HUES64 (cell line): ENCODE results near the gene EMILIN2.
"Not testable (repeated sequence)": the region's sequence is repeated elsewhere in the genome, so short reads cannot be mapped to it uniquely, and the experiment has no call there.

Experiments used
- H3K27ac ChIP-seq: 2 replicates; pipeline ENCODE4 v1.7.0; 2013; ENCODE audit warnings: low read depth, low read length, inconsistent platforms
- H3K27me3 ChIP-seq: 2 replicates; pipeline ENCODE4 v1.6.1; 2013; ENCODE audit warnings: mild to moderate bottlenecking, low read length; ENCODE audit not compliant: insufficient read depth
- H3K36me3 ChIP-seq: 2 replicates; pipeline ENCODE4 v1.6.1; 2013; ENCODE audit warnings: mild to moderate bottlenecking, low read length; ENCODE audit not compliant: insufficient read depth
- H3K4me1 ChIP-seq: 2 replicates; pipeline ENCODE4 v1.6.1; 2013; ENCODE audit warnings: mild to moderate bottlenecking, low read length, moderate library complexity; ENCODE audit not compliant: insufficient read depth
- H3K4me3 ChIP-seq: 2 replicates; pipeline ENCODE4 v1.5.1; 2013; ENCODE audit warnings: mild to moderate bottlenecking, low read length, moderate library complexity
- H3K9ac ChIP-seq: 2 replicates; pipeline ENCODE4 v1.6.1; 2013; ENCODE audit warnings: mild to moderate bottlenecking, low read depth, low read length
- H3K9me3 ChIP-seq: 2 replicates; pipeline ENCODE4 v1.6.1; 2013; ENCODE audit warnings: low read depth, low read length; ENCODE audit not compliant: insufficient read depth
- WGBS: fragments of 150-250, 120-280 bp; methylation state at CpG from one replicate; pipeline ENCODE4 v1.1.7; 2013; ENCODE audit warnings: missing lambda C conversion rate; 5-methylcytosine and 5-hydroxymethylcytosine counted together

The EMILIN2 gene

GRCh38 chr18:2855560-2856350 is 8.9 kb downstream of the EMILIN2 start:
- no peak overlapping the region for H3K9ac ChIP-seq
- H3K27me3 ChIP-seq: no peaks in the 10 kb centered on the region
- 93% methylated on average over 22 of the region's 22 CpGs for WGBS
- H3K27ac ChIP-seq: no peak overlapping the region
- no peaks in the 10 kb centered on the region for H3K9me3 ChIP-seq
- no peaks in the 10 kb centered on the region; the same call in 1 of the 2 replicates for H3K4me1 ChIP-seq
- no peak overlapping the region for H3K4me3 ChIP-seq
- no peaks in the 10 kb centered on the region for H3K36me3 ChIP-seq

DNA sequence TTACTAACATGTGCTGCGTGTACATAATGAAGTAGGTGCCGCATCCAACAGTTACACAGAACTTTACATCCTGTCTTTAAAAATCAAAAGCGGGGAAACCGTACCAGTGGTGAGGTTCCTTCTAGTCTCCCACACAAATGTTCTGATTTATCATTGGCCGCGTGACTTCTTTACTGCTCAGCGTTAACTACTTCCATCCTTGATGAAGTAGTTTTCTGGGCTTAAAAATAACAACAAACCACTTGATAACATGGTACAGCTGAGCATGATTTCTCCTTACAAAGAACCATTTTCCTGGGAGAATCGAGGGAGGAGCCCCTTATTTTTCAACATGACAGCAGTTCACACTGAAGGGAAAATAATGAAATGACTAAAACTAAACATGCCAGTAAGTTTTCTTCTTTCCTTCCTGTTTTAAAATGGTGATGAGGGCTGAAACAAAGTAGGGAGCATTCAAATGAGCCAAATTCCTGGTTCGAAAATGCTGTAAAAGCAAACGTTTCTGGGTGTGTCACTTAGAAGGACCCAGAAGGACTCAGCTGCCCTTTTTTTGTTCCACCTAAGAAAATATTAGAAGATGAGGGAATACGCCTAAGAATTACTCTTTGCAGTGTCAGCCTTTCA is 9.9 kb downstream of the EMILIN2 start:
- Histone ChIP-seq H3K9me3 (no peaks in the 10 kb centered on the region), H3K4me1 (no peaks in the 10 kb centered on the region; the same call in 1 of the 2 replicates), H3K27ac (no peak overlapping the region), H3K4me3 (no peak overlapping the region), H3K27me3 (no peaks in the 10 kb centered on the region), H3K9ac (no peak overlapping the region), H3K36me3 (no peaks in the 10 kb centered on the region)
- 91% methylated on average over 11 of the region's 11 CpGs for WGBS

- Histone ChIP-seq H3K36me3 (no peaks in the 10 kb centered on the region), H3K9me3 (no peaks in the 10 kb centered on the region), H3K27ac (no peak overlapping the region), H3K27me3 (no peaks in the 10 kb centered on the region), H3K4me1 (no peaks in the 10 kb centered on the region; the same call in 1 of the 2 replicates), H3K4me3 (no peak overlapping the region), H3K9ac (no peak overlapping the region)
- 91% methylated on average over 18 of the region's 18 CpGs for WGBS
Observed at GRCh38 chr18:2857491-2858131, 10.8 kb downstream of the EMILIN2 start.

DNA sequence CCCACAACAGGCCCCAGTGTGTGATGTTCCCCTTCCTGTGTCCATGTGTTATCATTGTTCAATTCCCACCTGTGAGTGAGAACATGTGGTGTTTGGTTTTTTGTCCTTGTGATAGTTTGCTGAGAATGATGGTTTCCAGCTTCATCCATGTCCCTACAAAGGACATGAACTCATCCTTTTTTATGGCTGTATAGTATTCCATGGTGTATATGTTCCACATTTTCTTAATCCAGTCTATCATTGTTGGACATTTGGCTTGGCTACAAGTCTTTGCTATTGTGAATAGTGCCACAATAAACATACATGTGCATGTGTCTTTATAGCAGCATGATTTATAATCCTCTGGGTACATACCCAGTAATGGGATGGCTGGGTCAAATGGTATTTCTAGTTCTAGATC is 13.6 kb downstream of the EMILIN2 start:
- not testable (repeated sequence) for H3K4me3 ChIP-seq, H3K36me3 ChIP-seq, H3K27me3 ChIP-seq, H3K4me1 ChIP-seq, H3K9ac ChIP-seq, H3K27ac ChIP-seq, H3K9me3 ChIP-seq

- not testable (repeated sequence) for H3K27me3 ChIP-seq, H3K4me1 ChIP-seq, H3K4me3 ChIP-seq, H3K36me3 ChIP-seq, H3K9me3 ChIP-seq, H3K9ac ChIP-seq, H3K27ac ChIP-seq
- 88% methylated on average over 1 of the region's 1 CpG for WGBS
Observed at GRCh38 chr18:2863997-2864396, 17.2 kb downstream of the EMILIN2 start.

GRCh38 chr18:2866465-2866864 is 19.7 kb downstream of the EMILIN2 start:
- not testable (repeated sequence) for H3K9me3 ChIP-seq, H3K27ac ChIP-seq, H3K36me3 ChIP-seq, H3K4me1 ChIP-seq, H3K4me3 ChIP-seq, H3K9ac ChIP-seq, H3K27me3 ChIP-seq
- WGBS: 0% methylated on average over 1 of the region's 2 CpGs

- no peak overlapping the region for H3K9ac ChIP-seq
- no peaks in the 10 kb centered on the region for H3K27me3 ChIP-seq
- H3K9me3 ChIP-seq: peaks cover 8% of the 10 kb centered on the region; the same call in 1 of the 2 replicates
- no peak overlapping the region for H3K27ac ChIP-seq
- H3K4me3 ChIP-seq: no peak overlapping the region
- H3K36me3 ChIP-seq: no peaks in the 10 kb centered on the region
- no peaks in the 10 kb centered on the region for H3K4me1 ChIP-seq
- WGBS: 84% methylated on average over 2 of the region's 2 CpGs
Observed at GRCh38 chr18:2869207-2869606, 22.4 kb downstream of the EMILIN2 start.

DNA sequence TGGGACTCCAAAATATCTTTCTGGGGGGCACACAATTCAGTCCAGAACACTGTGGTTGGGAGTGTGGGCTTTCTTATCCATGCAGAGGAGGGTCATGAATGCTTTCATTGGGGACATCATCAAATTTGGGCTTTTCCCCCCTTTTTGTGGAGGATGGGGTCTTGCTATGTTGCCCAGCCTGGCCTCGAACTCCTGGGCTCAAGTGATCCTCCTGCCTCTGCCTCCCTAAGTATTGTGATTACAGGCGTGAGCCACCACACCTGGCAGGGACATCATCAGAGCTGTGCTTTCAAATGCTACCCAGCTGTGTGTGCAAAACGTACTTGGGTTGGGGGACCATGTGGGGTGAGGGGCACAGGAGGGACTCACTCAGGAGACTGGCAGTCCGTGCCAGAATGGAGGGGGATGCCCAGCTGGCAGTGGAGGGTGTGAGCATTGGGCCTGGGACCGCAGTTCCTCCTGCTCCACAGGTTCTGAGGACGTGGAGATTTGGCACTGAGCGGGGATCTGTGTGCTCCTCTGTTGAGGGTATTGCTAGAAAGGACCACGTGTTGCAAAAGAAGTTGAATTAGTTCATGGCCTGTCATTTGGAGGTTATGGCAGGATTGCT is 24.4 kb downstream of the EMILIN2 start:
- H3K27me3 ChIP-seq: no peaks in the 10 kb centered on the region
- H3K4me3 ChIP-seq: no peak overlapping the region
- H3K9me3 ChIP-seq: peaks cover 5% of the 10 kb centered on the region; the same call in 1 of the 2 replicates
- H3K36me3 ChIP-seq: no peaks in the 10 kb centered on the region
- no peaks in the 10 kb centered on the region for H3K4me1 ChIP-seq
- WGBS: 91% methylated on average over 8 of the region's 8 CpGs
- no peak overlapping the region for H3K27ac ChIP-seq
- no peak overlapping the region for H3K9ac ChIP-seq

- WGBS: 98% methylated on average over 6 of the region's 6 CpGs
- Histone ChIP-seq H3K9ac (no peak overlapping the region), H3K4me3 (no peak overlapping the region), H3K9me3 (no peaks in the 10 kb centered on the region), H3K27me3 (no peaks in the 10 kb centered on the region), H3K36me3 (no peaks in the 10 kb centered on the region), H3K27ac (no peak overlapping the region), H3K4me1 (no peaks in the 10 kb centered on the region)
Observed at GRCh38 chr18:2872095-2872494, 25.3 kb downstream of the EMILIN2 start.

DNA sequence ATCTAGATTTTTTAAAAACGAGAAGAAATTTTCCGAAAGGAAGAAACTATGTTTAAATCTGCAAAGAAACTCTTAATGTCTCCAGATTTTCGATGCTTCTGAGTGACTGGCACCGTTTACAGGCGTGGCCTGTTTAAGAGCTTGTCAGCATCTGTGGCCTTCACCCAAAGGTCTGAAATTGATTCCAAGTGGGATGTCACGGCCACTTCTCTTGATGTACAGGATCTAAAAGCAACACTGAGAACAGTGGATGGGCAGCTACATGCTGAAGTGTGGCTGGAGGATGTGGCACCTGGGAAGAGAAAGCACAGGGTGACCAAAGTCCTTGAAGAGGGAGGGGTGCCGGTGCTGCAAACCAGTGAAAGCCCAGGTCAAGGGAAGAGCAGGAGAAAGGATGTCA is 28.0 kb downstream of the EMILIN2 start:
- no peak overlapping the region for H3K9ac ChIP-seq
- WGBS: 92% methylated on average over 7 of the region's 7 CpGs
- H3K27me3 ChIP-seq: no peaks in the 10 kb centered on the region
- no peak overlapping the region for H3K4me3 ChIP-seq
- no peaks in the 10 kb centered on the region for H3K36me3 ChIP-seq
- no peaks in the 10 kb centered on the region for H3K9me3 ChIP-seq
- H3K4me1 ChIP-seq: no peaks in the 10 kb centered on the region
- H3K27ac ChIP-seq: no peak overlapping the region

GRCh38 chr18:2878656-2879330 is 32.0 kb downstream of the EMILIN2 start:
- no peaks in the 10 kb centered on the region for H3K36me3 ChIP-seq
- H3K9me3 ChIP-seq: no peaks in the 10 kb centered on the region
- H3K9ac ChIP-seq: no peak overlapping the region
- no peaks in the 10 kb centered on the region for H3K27me3 ChIP-seq
- H3K27ac ChIP-seq: no peak overlapping the region
- no peak overlapping the region for H3K4me3 ChIP-seq
- peaks cover 5% of the 10 kb centered on the region; the same call in 1 of the 2 replicates for H3K4me1 ChIP-seq
- 93% methylated on average over 15 of the region's 15 CpGs for WGBS
